ENCODE data around the gene FAT2. TPM values are rescaled to one million over a fixed set of nuclear protein-coding genes. Genes with fewer than 3 reads are reported as not detected.

Gene FAT2
- total and polyA plus RNA-seq, 2 experiments from 2014 or later = 0.06 to 0.59 TPM

- no peaks in the 10 kb centered on the region for H3K79me2 ChIP-seq (replicated peaks; ENCODE audit: insufficient read depth)
- no peaks in the 10 kb centered on the region for H3K9me2 ChIP-seq (ENCODE audit: insufficient read depth)
- Mint-ChIP-seq H3K4me3 (no peak overlapping the region), H3K9me3 (no peaks in the 10 kb centered on the region; the same call in 2 of the 3 replicates), H3K27me3 (ENCODE audit: insufficient read depth, low read depth, poor library complexity) (peaks cover 7% of the 10 kb centered on the region), H3K4me1 (peaks cover 5% of the 10 kb centered on the region; the same call in 2 of the 3 replicates), H3K36me3 (ENCODE audit: low read depth) (no peaks in the 10 kb centered on the region), H3K27ac (no peak overlapping the region)
- no peak for ATAC-seq
- no peak overlapping the region for H3K4me2 ChIP-seq
- H3K4me1 ChIP-seq (ENCODE audit: insufficient read depth) = no peaks in the 10 kb centered on the region
- no peaks in the 10 kb centered on the region for H4K20me1 ChIP-seq (replicated peaks; ENCODE audit: insufficient read depth)
- no peak for DNase-seq (ENCODE audit: low spot score)
- no peak overlapping the region for H2AFZ ChIP-seq
- H3K4me3 ChIP-seq = no peak overlapping the region
- H3K27me3 ChIP-seq (ENCODE audit: insufficient read depth) = no peaks in the 10 kb centered on the region
- H3F3A ChIP-seq (replicated peaks; ENCODE audit: low read depth) = no peaks in the 10 kb centered on the region
- no peaks in the 10 kb centered on the region for H3K36me3 ChIP-seq (ENCODE audit: insufficient read depth)
- TF ChIP-seq ZNF331 (CRISPR knock-in tag; IDR thresholded peaks at IDR 0.05; ENCODE audit: low read depth) = no peak
- no peak for TF ChIP-seq CTCF (conservative IDR thresholded peaks at IDR 0.05; ENCODE audit: low read depth in 2 of 2)
- TF ChIP-seq ZNF462 (CRISPR knock-in tag; IDR thresholded peaks at IDR 0.05) = no peak
- TF ChIP-seq STAT1 (IDR thresholded peaks at IDR 0.05; ENCODE audit: unreplicated experiment) = no peak
- no peak for TF ChIP-seq ETS1 (IDR thresholded peaks at IDR 0.05)
- TF ChIP-seq EZH2 (IDR thresholded peaks at IDR 0.05; ENCODE audit: low read depth, unreplicated experiment) = no peak
- no peak for TF ChIP-seq CREB1 (CRISPR knock-in tag; IDR thresholded peaks at IDR 0.05; ENCODE audit: low read depth)
- no peak for TF ChIP-seq POLR2AphosphoS5 (IDR thresholded peaks at IDR 0.05; ENCODE audit: low read depth)
- TF ChIP-seq NANOG (IDR thresholded peaks at IDR 0.05; ENCODE audit: borderline replicate concordance) = no peak
- no peak for TF ChIP-seq JUNB (IDR thresholded peaks at IDR 0.05; ENCODE audit: unreplicated experiment)
- no peak for TF ChIP-seq ZNF114 (CRISPR knock-in tag; IDR thresholded peaks at IDR 0.05)
- H3K27ac ChIP-seq (ENCODE audit: low read depth) = no peak overlapping the region
Observed at GRCh38 chr5:151550146-151550545, 41.0 kb downstream of the FAT2 start.
